HEK293 (cell line): ENCODE results near the gene DISP3.

Experiments
- CTCF ChIA-PET: fragments of 350-600 bp; formaldehyde crosslinking; extraction: SDS; loops from one replicate; lab custom pipeline; 2021; ENCODE audit warnings: antibody characterized with exemption; lab: Yijun Ruan, JAX
- POLR2A ChIA-PET: fragments of 300-600 bp; formaldehyde crosslinking; extraction: SDS; loops from one replicate; lab custom pipeline; 2020; ENCODE audit warnings: antibody characterized with exemption, inconsistent platforms; lab: Yijun Ruan, JAX
- H3K27ac ChIP-seq: fragments of 200-500 bp; sonication (Bioruptor generic); 2 replicates; pipeline ENCODE4 v1.5.1; 2014; ENCODE audit warnings: low read depth, low read length, control low read depth, inconsistent platforms; ENCODE audit errors: extremely low read depth
- H3K36me3 ChIP-seq, 2 experiments: fragments of 200-500 bp in 1 of 2; sonication (Bioruptor generic) in 1 of 2; 1 replicate in 1 of 2; 2 replicates in 1 of 2; pipeline ENCODE4 v1.5.1; 2014 to 2017; ENCODE audit warnings: inconsistent platforms in 2 of 2, low read length in 2 of 2; ENCODE audit not compliant: control insufficient read depth in 2 of 2, insufficient read depth in 1 of 2
- H3K4me1 ChIP-seq: fragments of 200-500 bp; sonication (Bioruptor generic); 2 replicates; pipeline ENCODE4 v1.5.1; 2014; ENCODE audit warnings: mild to moderate bottlenecking, low read length, inconsistent platforms; ENCODE audit not compliant: control insufficient read depth, insufficient read depth
- H3K4me3 ChIP-seq: 2 replicates; pipeline ENCODE4 v1.5.1; 2011; ENCODE audit warnings: low read depth, mild to moderate bottlenecking, control low read depth, low read length, moderate library complexity
- H3K9me3 ChIP-seq: fragments of 200-500 bp; sonication (Bioruptor generic); 2 replicates; pipeline ENCODE4 v1.5.1; 2014; ENCODE audit warnings: low read depth, low read length, inconsistent platforms; ENCODE audit not compliant: control insufficient read depth, insufficient read depth
- EGR2 ChIP-seq: fragments of 450-650 bp; formaldehyde crosslinking; IDR thresholded peaks from 2 replicates; pipeline ENCODE4 v1.5.1; 2016; ENCODE audit warnings: low read depth, missing biosample characterization, missing genetic modification characterization
- GFI1B ChIP-seq: fragments of 450-650 bp; formaldehyde crosslinking; IDR thresholded peaks from 2 replicates; pipeline ENCODE4 v1.5.1; 2016; ENCODE audit warnings: missing biosample characterization, missing genetic modification characterization
- GLIS1 ChIP-seq: fragments of 450-650 bp; formaldehyde crosslinking; IDR thresholded peaks from 2 replicates; pipeline ENCODE4 v1.5.1; 2016; ENCODE audit warnings: missing biosample characterization, missing genetic modification characterization
- KLF1 ChIP-seq: fragments of 450-650 bp; formaldehyde crosslinking; IDR thresholded peaks from 2 replicates; pipeline ENCODE4 v1.5.1; 2016; ENCODE audit warnings: missing biosample characterization, missing genetic modification characterization
- ZBTB8A ChIP-seq: fragments of 450-650 bp; formaldehyde crosslinking; IDR thresholded peaks from 2 replicates; pipeline ENCODE4 v1.5.1; 2016; ENCODE audit warnings: missing biosample characterization, missing genetic modification characterization
- ZFHX2 ChIP-seq: fragments of 450-650 bp; formaldehyde crosslinking; conservative IDR thresholded peaks from 2 replicates; pipeline ENCODE4 v1.5.1; 2016; ENCODE audit warnings: missing biosample characterization, missing genetic modification characterization
- ZFP3 ChIP-seq: fragments of 450-650 bp; formaldehyde crosslinking; IDR thresholded peaks from 2 replicates; pipeline ENCODE4 v1.5.1; 2016; ENCODE audit warnings: low read depth, missing biosample characterization, missing genetic modification characterization
- ZNF10 ChIP-seq: fragments of 450-650 bp; formaldehyde crosslinking; IDR thresholded peaks from 2 replicates; pipeline ENCODE4 v1.5.1; 2017; ENCODE audit warnings: missing biosample characterization, missing genetic modification characterization
- ZNF114 ChIP-seq: fragments of 450-650 bp; formaldehyde crosslinking; IDR thresholded peaks from 2 replicates; pipeline ENCODE4 v1.5.0; 2017; ENCODE audit warnings: missing biosample characterization, missing genetic modification characterization
- ZNF121 ChIP-seq: fragments of 450-650 bp; formaldehyde crosslinking; IDR thresholded peaks from 2 replicates; pipeline ENCODE4 v1.5.1; 2016; ENCODE audit warnings: missing biosample characterization, missing genetic modification characterization
- ZNF23 ChIP-seq: fragments of 450-650 bp; formaldehyde crosslinking; IDR thresholded peaks from 2 replicates; pipeline ENCODE4 v1.5.1; 2016; ENCODE audit warnings: missing biosample characterization, missing genetic modification characterization, borderline replicate concordance
- ZNF24 ChIP-seq: fragments of 450-650 bp; formaldehyde crosslinking; IDR thresholded peaks from 2 replicates; pipeline ENCODE4 v1.5.1; 2016; ENCODE audit warnings: missing biosample characterization, missing genetic modification characterization
- ZNF416 ChIP-seq: fragments of 450-650 bp; formaldehyde crosslinking; IDR thresholded peaks from 2 replicates; pipeline ENCODE4 v1.5.1; 2016; ENCODE audit warnings: missing biosample characterization, missing genetic modification characterization
- ZNF426 ChIP-seq: fragments of 450-650 bp; formaldehyde crosslinking; IDR thresholded peaks from 2 replicates; pipeline ENCODE4 v1.5.1; 2017; ENCODE audit warnings: missing biosample characterization, missing genetic modification characterization, mild to moderate bottlenecking, inconsistent platforms, moderate library complexity
- ZNF658 ChIP-seq: fragments of 450-650 bp; formaldehyde crosslinking; IDR thresholded peaks from 2 replicates; pipeline ENCODE4; 2016; ENCODE audit warnings: missing biosample characterization, missing genetic modification characterization
- ZNF785 ChIP-seq: fragments of 450-650 bp; formaldehyde crosslinking; IDR thresholded peaks from 2 replicates; pipeline ENCODE4 v1.5.1; 2016; ENCODE audit warnings: missing biosample characterization, missing genetic modification characterization
- TF ChIP-seq, protein P1 (sequence below): fragments of 450-650 bp; formaldehyde crosslinking; IDR thresholded peaks from 2 replicates; pipeline ENCODE4 v1.5.1; 2016; ENCODE audit warnings: missing biosample characterization, missing genetic modification characterization
- TF ChIP-seq, protein P2 (sequence below): sonication (generic); formaldehyde crosslinking; IDR thresholded peaks from 2 replicates; pipeline ENCODE4 v1.8.1; 2022; ENCODE audit warnings: mild to moderate bottlenecking, moderate library complexity, missing genetic modification reagents
- TF ChIP-seq, protein P3 (sequence below): fragments of 450-650 bp; formaldehyde crosslinking; IDR thresholded peaks from 2 replicates; pipeline ENCODE4 v1.5.1; 2016; ENCODE audit warnings: missing biosample characterization, missing genetic modification characterization, low read depth
- TF ChIP-seq, protein P4 (sequence below): fragments of 450-650 bp; formaldehyde crosslinking; IDR thresholded peaks from 2 replicates; pipeline ENCODE4 v1.5.1; 2017; ENCODE audit warnings: missing biosample characterization, missing genetic modification characterization

Gene DISP3

DNA sequence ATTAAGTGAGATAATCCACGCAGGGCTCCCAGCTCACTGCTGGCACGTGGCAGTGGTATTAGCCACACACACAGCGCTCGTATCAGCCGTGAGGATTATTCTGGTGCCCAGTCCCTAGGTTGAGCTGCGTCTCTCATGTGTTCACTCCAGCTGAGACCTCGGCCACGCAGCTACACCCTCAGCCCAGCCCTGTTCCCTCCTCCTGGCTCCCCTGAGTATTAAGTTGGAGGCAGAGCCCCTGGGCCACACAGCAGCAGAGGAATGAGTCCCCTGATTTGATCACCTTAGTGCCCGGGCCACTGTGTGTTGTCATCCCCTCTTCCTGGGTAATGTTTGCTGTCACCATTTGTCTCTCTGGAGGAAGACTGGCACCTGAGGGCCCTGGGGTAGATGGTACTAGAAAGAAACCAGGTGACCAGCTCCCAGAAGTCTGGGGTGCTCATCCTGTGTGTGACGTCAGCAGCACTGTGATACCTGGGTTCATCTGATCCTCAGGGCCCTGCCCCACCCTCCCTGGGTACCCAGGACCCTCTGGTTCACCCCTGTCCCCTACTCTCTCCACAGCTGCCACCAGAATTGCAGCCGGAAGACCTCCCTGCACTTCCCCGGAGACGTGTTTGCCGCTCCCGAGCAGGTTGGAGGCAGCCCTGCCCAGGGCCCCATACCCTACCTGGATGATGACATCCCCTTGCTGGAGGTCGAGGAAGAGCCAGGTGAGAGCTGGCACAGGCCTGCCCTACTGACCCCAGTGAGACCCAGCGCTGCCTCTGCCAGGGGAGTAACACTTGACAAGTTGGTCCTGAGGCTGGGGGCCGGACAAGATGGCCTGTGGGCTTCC, 40.1 kb downstream of the DISP3 start:
- Histone ChIP-seq H3K4me3 (no peak overlapping the region), H3K36me3 (no peaks in the 10 kb centered on the region), H3K4me1 (no peaks in the 10 kb centered on the region), H3K27ac (no peak overlapping the region), H3K9me3 (no peaks in the 10 kb centered on the region)
- POLR2A ChIA-PET = no interaction called here
- no peak for TF ChIP-seq GLIS1 (tag by site-specific recombination)
- TF ChIP-seq KLF1 = no peak
- TF ChIP-seq, protein P1, sequence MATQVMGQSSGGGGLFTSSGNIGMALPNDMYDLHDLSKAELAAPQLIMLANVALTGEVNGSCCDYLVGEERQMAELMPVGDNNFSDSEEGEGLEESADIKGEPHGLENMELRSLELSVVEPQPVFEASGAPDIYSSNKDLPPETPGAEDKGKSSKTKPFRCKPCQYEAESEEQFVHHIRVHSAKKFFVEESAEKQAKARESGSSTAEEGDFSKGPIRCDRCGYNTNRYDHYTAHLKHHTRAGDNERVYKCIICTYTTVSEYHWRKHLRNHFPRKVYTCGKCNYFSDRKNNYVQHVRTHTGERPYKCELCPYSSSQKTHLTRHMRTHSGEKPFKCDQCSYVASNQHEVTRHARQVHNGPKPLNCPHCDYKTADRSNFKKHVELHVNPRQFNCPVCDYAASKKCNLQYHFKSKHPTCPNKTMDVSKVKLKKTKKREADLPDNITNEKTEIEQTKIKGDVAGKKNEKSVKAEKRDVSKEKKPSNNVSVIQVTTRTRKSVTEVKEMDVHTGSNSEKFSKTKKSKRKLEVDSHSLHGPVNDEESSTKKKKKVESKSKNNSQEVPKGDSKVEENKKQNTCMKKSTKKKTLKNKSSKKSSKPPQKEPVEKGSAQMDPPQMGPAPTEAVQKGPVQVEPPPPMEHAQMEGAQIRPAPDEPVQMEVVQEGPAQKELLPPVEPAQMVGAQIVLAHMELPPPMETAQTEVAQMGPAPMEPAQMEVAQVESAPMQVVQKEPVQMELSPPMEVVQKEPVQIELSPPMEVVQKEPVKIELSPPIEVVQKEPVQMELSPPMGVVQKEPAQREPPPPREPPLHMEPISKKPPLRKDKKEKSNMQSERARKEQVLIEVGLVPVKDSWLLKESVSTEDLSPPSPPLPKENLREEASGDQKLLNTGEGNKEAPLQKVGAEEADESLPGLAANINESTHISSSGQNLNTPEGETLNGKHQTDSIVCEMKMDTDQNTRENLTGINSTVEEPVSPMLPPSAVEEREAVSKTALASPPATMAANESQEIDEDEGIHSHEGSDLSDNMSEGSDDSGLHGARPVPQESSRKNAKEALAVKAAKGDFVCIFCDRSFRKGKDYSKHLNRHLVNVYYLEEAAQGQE (tag by site-specific recombination) = no peak
- TF ChIP-seq ZNF114 (tag by site-specific recombination) = no peak
- TF ChIP-seq ZFHX2 (tag by site-specific recombination) = no peak
- CTCF ChIA-PET = no interaction called here

DNA sequence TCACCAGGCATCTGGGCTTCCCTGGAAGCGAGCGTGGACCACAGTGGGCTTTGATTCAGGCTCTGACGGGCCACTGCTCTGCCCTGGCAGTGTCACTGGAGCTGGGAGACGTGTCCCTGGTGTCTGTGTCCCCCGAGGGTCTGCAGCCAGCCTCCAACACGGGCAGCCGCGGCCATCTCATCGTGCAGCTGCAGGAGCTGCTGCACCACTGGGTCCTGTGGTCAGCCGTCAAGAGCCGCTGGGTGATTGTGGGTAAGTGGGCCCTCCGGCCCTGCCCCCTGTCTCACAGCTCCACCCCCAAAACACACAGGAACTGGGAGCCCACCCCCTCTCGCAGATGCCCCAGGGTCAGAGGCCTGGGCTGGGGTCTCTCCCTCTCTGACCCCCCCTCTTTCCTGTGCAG, 40.7 kb downstream of the DISP3 start:
- Histone ChIP-seq H3K4me3 (no peak overlapping the region), H3K27ac (no peak overlapping the region), H3K36me3 (no peaks in the 10 kb centered on the region), H3K9me3 (no peaks in the 10 kb centered on the region), H3K4me1 (no peaks in the 10 kb centered on the region)
- TF ChIP-seq ZNF785 (tag by site-specific recombination) (no peak), ZFP3 (tag by site-specific recombination) (no peak), ZBTB8A (tag by site-specific recombination) (no peak), ZNF121 (tag by site-specific recombination) (no peak), ZNF10 (tag by site-specific recombination) (no peak), ZNF416 (no peak)
- TF ChIP-seq, protein P2, sequence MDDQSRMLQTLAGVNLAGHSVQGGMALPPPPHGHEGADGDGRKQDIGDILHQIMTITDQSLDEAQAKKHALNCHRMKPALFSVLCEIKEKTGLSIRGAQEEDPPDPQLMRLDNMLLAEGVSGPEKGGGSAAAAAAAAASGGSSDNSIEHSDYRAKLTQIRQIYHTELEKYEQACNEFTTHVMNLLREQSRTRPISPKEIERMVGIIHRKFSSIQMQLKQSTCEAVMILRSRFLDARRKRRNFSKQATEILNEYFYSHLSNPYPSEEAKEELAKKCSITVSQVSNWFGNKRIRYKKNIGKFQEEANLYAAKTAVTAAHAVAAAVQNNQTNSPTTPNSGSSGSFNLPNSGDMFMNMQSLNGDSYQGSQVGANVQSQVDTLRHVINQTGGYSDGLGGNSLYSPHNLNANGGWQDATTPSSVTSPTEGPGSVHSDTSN = no peak
- POLR2A ChIA-PET = no interaction called here
- CTCF ChIA-PET = no interaction called here

DNA sequence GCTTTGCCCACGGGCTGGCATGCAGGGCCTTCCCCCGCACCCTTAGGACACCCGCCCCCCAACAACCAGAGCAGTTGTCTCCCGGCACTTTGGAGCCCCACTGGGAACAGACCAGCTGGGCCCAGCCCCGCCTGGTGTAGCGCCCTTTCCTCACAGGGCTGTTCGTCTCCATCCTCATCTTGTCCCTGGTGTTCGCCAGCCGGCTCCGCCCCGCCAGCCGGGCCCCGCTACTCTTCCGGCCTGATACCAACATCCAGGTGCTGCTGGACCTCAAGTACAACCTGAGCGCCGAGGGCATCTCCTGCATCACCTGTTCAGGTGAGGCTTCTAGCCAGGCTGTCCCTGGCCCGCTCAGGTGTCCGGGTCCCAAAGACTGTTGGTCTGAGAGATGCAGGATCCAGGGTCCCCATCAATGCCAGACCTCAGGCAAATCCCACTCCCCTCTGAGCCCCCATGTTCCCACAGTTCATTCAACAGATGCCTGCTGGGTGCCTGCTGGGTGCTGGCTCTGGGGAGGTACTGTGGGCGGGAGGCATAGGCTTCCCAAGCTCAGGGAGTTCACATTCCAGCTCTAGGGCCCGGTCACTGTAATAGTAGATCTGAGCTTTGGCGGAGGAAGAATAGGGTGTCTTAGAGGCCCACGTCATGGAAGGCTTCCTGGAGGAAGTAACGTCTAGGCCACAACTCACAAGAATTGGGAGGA, 41.7 kb downstream of the DISP3 start:
- ChIA-PET CTCF (interaction anchor here (0.7 to 1.1 kb wide), 2 partner anchors 112 to 125 kb away, joined by 3 to 5 read pairs; no protein-coding TSS in a partner anchor), POLR2A (no interaction called here)
- Histone ChIP-seq H3K9me3 (no peaks in the 10 kb centered on the region), H3K4me1 (no peaks in the 10 kb centered on the region), H3K36me3 (no peaks in the 10 kb centered on the region), H3K4me3 (no peak overlapping the region), H3K27ac (no peak overlapping the region)
- no peak for TF ChIP-seq EGR2 (tag by site-specific recombination)
- TF ChIP-seq ZNF426 (tag by site-specific recombination) = no peak
- TF ChIP-seq ZNF23 (tag by site-specific recombination) = no peak
- TF ChIP-seq, protein P3, sequence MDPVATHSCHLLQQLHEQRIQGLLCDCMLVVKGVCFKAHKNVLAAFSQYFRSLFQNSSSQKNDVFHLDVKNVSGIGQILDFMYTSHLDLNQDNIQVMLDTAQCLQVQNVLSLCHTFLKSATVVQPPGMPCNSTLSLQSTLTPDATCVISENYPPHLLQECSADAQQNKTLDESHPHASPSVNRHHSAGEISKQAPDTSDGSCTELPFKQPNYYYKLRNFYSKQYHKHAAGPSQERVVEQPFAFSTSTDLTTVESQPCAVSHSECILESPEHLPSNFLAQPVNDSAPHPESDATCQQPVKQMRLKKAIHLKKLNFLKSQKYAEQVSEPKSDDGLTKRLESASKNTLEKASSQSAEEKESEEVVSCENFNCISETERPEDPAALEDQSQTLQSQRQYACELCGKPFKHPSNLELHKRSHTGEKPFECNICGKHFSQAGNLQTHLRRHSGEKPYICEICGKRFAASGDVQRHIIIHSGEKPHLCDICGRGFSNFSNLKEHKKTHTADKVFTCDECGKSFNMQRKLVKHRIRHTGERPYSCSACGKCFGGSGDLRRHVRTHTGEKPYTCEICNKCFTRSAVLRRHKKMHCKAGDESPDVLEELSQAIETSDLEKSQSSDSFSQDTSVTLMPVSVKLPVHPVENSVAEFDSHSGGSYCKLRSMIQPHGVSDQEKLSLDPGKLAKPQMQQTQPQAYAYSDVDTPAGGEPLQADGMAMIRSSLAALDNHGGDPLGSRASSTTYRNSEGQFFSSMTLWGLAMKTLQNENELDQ (tag by site-specific recombination) = no peak
- TF ChIP-seq, protein P4, sequence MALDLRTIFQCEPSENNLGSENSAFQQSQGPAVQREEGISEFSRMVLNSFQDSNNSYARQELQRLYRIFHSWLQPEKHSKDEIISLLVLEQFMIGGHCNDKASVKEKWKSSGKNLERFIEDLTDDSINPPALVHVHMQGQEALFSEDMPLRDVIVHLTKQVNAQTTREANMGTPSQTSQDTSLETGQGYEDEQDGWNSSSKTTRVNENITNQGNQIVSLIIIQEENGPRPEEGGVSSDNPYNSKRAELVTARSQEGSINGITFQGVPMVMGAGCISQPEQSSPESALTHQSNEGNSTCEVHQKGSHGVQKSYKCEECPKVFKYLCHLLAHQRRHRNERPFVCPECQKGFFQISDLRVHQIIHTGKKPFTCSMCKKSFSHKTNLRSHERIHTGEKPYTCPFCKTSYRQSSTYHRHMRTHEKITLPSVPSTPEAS = no peak
- TF ChIP-seq ZNF658 (tag by site-specific recombination) = no peak
- no peak for TF ChIP-seq GFI1B
- TF ChIP-seq ZNF24 (tag by site-specific recombination) = no peak
